A549 treated with AZD2906 at 1 μM for 4 hours (cell line): ENCODE results near the gene POLQ. TPM values are rescaled to one million over a fixed set of nuclear protein-coding genes. Genes with fewer than 3 reads are reported as not detected.

Experiments
- total RNA-seq: library from RNA; stranded (reverse); fragments of 200-300 nt; extraction: Qiagen RNA extraction; gene quantifications from 5 replicates; pipeline ENCODE4 v1.2.3, GENCODE V29; 2022

POLQ gene
- 5.7 to 6.8 TPM (median 6.0 TPM) in 5 replicates for total RNA-seq

GRCh38 chr3:121545574-121546455 is at the start of gene POLQ:
Gene POLQ (minus strand): TSS chr3:121545988. CDS start chr3:121545877, 111 bp downstream.

GRCh38 chr3:121592856-121593702 is 47.3 kb upstream of the POLQ start, which contains the start of gene FBXO40:
Gene FBXO40 (plus strand): TSS chr3:121593379. CDS start chr3:121620576, 27,197 bp downstream.

GRCh38 chr3:121567649-121568048 is 21.9 kb upstream of the POLQ start, which contains the start of gene ARGFX:
Gene ARGFX (plus strand): TSS chr3:121567949. CDS start chr3:121570714, 2,765 bp downstream.

Other genes starting within 250 kb of the POLQ start
- not detected in 5 replicates for gene ARGFX, start 22.0 kb upstream of the POLQ start, total RNA-seq
- not detected in 5 replicates for gene FBXO40, start 47.4 kb upstream of the POLQ start, total RNA-seq
- gene HCLS1, start 114.9 kb upstream of the POLQ start, total RNA-seq, result 0.08 to 0.18 TPM (median 0.15 TPM) in 5 replicates
- gene GOLGB1, start 203.8 kb upstream of the POLQ start, total RNA-seq, result 14.1 to 18.2 TPM (median 14.6 TPM) in 5 replicates